GM12878 (cell line): ENCODE results near the gene SERPINF2. TPM values are rescaled to one million over a fixed set of nuclear protein-coding genes. Genes with fewer than 3 reads are reported as not detected.

Experiments used
- ATAC-seq: fragments of 200-7000 bp; cut with Tn5 transposase; 3 replicates; pipeline ENCODE4 v1.9.1; 2020; ENCODE audit warnings: mild to moderate bottlenecking, moderate library complexity
- BruUV-seq: library from RNA; stranded (reverse); fragments of 400-500 nt; replicated peaks from 2 replicates; lab custom pipeline; 2021; lab: Mats Ljungman, UMichigan
- CTCF ChIA-PET: fragments of 300-600 bp; sonication (Branson Sonifier 250); formaldehyde crosslinking; extraction: SDS; loops from one replicate; lab custom pipeline; 2021; ENCODE audit warnings: inconsistent platforms; lab: Yijun Ruan, JAX
- POLR2A ChIA-PET: fragments of 350-600 bp; formaldehyde crosslinking; extraction: SDS; loops from one replicate; lab custom pipeline; 2021; ENCODE audit warnings: inconsistent platforms; lab: Charles Lee
- RAD21 ChIA-PET: fragments of 300-600 bp; sonication (Branson Sonifier 250); formaldehyde crosslinking; loops from one replicate; lab custom pipeline; 2023; ENCODE audit warnings: antibody characterized with exemption; ENCODE audit not compliant: unreplicated experiment; lab: Charles Lee
- SMC1A ChIA-PET: fragments of 300-600 bp; sonication (Branson Sonifier 250); formaldehyde crosslinking; loops from one replicate; lab custom pipeline; 2023; ENCODE audit not compliant: unreplicated experiment, uncharacterized antibody; lab: Charles Lee
- DNase-seq: peaks from one replicate; pipeline ENCODE4 v3.0.0-alpha.2; 2011; ENCODE audit warnings: low read depth, low spot score
- FAIRE-seq: peaks from 3 replicates; lab custom pipeline; 2011; peaks lifted over from hg19 to GRCh38; lab: Jason Lieb, UNC
- H2AFZ ChIP-seq: 2 replicates; pipeline ENCODE4 v1.6.0; 2011; ENCODE audit warnings: low read depth, low read length, control low read depth; ENCODE audit not compliant: control insufficient read depth
- H3K27ac ChIP-seq: 2 replicates; pipeline ENCODE4 v1.5.1; 2011; ENCODE audit warnings: control low read depth; ENCODE audit not compliant: control insufficient read depth, insufficient read depth
- H3K27me3 ChIP-seq, 2 experiments: replicated peaks in 1 of 2; 2 replicates each; pipeline versions ENCODE4 v1.6.0 to v1.6.1; 2011; ENCODE audit warnings: low read length in 1 of 2; ENCODE audit not compliant: control insufficient read depth in 2 of 2, insufficient read depth in 2 of 2
- H3K36me3 ChIP-seq, 2 experiments: 2 replicates each; pipeline ENCODE4 v1.5.1; 2011; ENCODE audit warnings: low read length in 1 of 2; ENCODE audit not compliant: control insufficient read depth in 2 of 2, insufficient read depth in 2 of 2
- H3K4me1 ChIP-seq: 2 replicates; pipeline ENCODE4 v1.6.1; 2011; ENCODE audit warnings: mild to moderate bottlenecking, low read length, moderate library complexity, mixed read lengths; ENCODE audit not compliant: control insufficient read depth, insufficient read depth
- H3K4me2 ChIP-seq: 2 replicates; pipeline ENCODE4 v1.6.0; 2011; ENCODE audit warnings: control low read depth; ENCODE audit not compliant: control insufficient read depth, insufficient read depth
- H3K4me3 ChIP-seq: fragments of 200-600 bp; sonication (generic); 2 replicates; pipeline ENCODE4 v1.5.1; 2016
- H3K79me2 ChIP-seq: 2 replicates; pipeline ENCODE4 v1.6.0; 2011; ENCODE audit warnings: low read length; ENCODE audit not compliant: control insufficient read depth, insufficient read depth
- H3K9ac ChIP-seq: 2 replicates; pipeline ENCODE4 v1.8.0; 2011; ENCODE audit warnings: low read length, control low read depth, mixed read lengths; ENCODE audit not compliant: control insufficient read depth, insufficient read depth
- H3K9me3 ChIP-seq: replicated peaks from 3 replicates; pipeline ENCODE4 v1.5.1; 2011; ENCODE audit warnings: mild to moderate bottlenecking, low read length; ENCODE audit not compliant: control insufficient read depth, insufficient read depth
- H4K20me1 ChIP-seq: 2 replicates; pipeline ENCODE4 v1.6.0; 2011; ENCODE audit not compliant: control insufficient read depth, insufficient read depth
- WGBS: methylation state at CpG from one replicate; pipeline ENCODE4 v1.1.6; 2016; ENCODE audit warnings: low lambda C conversion rate; ENCODE audit not compliant: insufficient replicate concordance, insufficient coverage; ENCODE audit errors: missing lambda C conversion rate; 5-methylcytosine and 5-hydroxymethylcytosine counted together
- in situ Hi-C: fragments of 300-500 bp; cut with MboI; formaldehyde crosslinking; loops from 9 replicates; pipeline ENCODE4 v1.14.3; 2018; ENCODE audit warnings: mixed read lengths
- intact Hi-C: fragments of 100-400 bp; cut with micrococcal nuclease; formaldehyde crosslinking; loops from one replicate; pipeline ENCODE4 v1.14.2; 2022; ENCODE audit not compliant: unreplicated experiment
- polyA plus RNA-seq, 11 experiments: library from polyadenylated mRNA; depleted of rRNA in 4 of 11; unstranded in 6 of 11; stranded (reverse) in 5 of 11; fragments of >200 nt; fragmentation: Nextera tagmentation in 4 of 11; fragmentation: Illumina TruSeq in 1 of 11; extraction: Ambion mirVana in 4 of 11; extraction: Trizol in 1 of 11; gene quantifications; 1 replicate in 1 of 11; 2 replicates in 10 of 11; pipeline versions ENCODE4 v1.2.1 to v1.2.3, GENCODE V29; 2011 to 2016; ENCODE audit warnings: inconsistent platforms in 2 of 11, missing spikeins in 2 of 11, low read depth in 1 of 11
- total RNA-seq, 4 experiments: library from RNA; depleted of rRNA in 3 of 4; stranded (reverse); fragments of >200 nt in 3 of 4; fragmentation: Illumina TruSeq in 1 of 4; extraction: Trizol in 1 of 4; gene quantifications; 2 replicates each; pipeline versions ENCODE4 v1.2.1 to v1.2.3, GENCODE V29; 2013 to 2021
- TF ChIP-seq, protein P1 (sequence below): fragments of 450-650 bp; formaldehyde crosslinking; IDR thresholded peaks from 2 replicates; pipeline ENCODE4 v1.5.0; 2022; ENCODE audit warnings: mild to moderate bottlenecking, missing genetic modification characterization

The SERPINF2 gene
- total and polyA plus RNA-seq, 10 of the 15 experiments (the other 5 are each of a cell fraction or from before 2014, with no cell fraction given), result 0.04 to 0.21 (median 0.12) TPM; not detected in 6

DNA sequence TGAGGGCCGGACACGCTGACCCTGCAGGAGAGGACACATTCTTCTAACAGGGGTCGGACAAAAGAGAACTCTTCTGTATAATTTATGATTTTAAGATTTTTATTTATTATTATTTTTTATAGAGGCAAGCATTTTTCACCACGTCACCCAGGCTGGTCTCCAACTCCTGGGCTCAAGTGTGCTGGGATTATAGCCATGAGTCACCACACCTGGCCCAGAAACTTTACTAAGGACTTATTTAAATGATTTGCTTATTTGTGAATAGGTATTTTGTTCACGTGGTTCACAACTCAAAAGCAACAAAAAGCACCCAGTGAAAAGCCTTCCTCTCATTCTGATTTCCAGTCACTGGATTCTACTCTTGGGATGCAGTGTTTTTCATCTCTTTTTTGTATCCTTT is 16.9 kb downstream of the SERPINF2 start:
- no peak for FAIRE-seq

More for the DNA sequence above, 16.9 kb downstream of the SERPINF2 start:
- Histone ChIP-seq H3K27ac (no peak overlapping the region), H3K4me2 (no peak overlapping the region), H3K9me3 (no peaks in the 10 kb centered on the region), H2AFZ (no peak overlapping the region), H3K4me3 (no peak overlapping the region), H3K9ac (no peak overlapping the region), H3K27me3 (no peaks in the 10 kb centered on the region; a peak in 1 of 4 replicates), H4K20me1 (no peaks in the 10 kb centered on the region), H3K4me1 (peaks cover 16% of the 10 kb centered on the region), H3K79me2 (no peaks in the 10 kb centered on the region), H3K36me3 (no peaks in the 10 kb centered on the region)
- RAD21 ChIA-PET, result no interaction called here
- TF ChIP-seq, protein P1, sequence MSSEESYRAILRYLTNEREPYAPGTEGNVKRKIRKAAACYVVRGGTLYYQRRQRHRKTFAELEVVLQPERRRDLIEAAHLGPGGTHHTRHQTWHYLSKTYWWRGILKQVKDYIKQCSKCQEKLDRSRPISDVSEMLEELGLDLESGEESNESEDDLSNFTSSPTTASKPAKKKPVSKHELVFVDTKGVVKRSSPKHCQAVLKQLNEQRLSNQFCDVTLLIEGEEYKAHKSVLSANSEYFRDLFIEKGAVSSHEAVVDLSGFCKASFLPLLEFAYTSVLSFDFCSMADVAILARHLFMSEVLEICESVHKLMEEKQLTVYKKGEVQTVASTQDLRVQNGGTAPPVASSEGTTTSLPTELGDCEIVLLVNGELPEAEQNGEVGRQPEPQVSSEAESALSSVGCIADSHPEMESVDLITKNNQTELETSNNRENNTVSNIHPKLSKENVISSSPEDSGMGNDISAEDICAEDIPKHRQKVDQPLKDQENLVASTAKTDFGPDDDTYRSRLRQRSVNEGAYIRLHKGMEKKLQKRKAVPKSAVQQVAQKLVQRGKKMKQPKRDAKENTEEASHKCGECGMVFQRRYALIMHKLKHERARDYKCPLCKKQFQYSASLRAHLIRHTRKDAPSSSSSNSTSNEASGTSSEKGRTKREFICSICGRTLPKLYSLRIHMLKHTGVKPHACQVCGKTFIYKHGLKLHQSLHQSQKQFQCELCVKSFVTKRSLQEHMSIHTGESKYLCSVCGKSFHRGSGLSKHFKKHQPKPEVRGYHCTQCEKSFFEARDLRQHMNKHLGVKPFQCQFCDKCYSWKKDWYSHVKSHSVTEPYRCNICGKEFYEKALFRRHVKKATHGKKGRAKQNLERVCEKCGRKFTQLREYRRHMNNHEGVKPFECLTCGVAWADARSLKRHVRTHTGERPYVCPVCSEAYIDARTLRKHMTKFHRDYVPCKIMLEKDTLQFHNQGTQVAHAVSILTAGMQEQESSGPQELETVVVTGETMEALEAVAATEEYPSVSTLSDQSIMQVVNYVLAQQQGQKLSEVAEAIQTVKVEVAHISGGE, result no peak
- ATAC-seq (no peak), DNase-seq (no peak)
- CTCF ChIA-PET, result no interaction called here
- in situ Hi-C loops (no loop called here), intact Hi-C loops (no loop called here)
- 60% methylated on average over 5 of the region's 5 CpGs for WGBS
- POLR2A ChIA-PET, result no interaction called here
- no TSS peak for BruUV-seq
- SMC1A ChIA-PET, result interaction anchor here (0.6 kb wide), 1 partner anchor 248 kb away, joined by 3 read pairs; no protein-coding TSS in a partner anchor
